ENCODE data around the gene POU2AF3. TPM values are rescaled to one million over a fixed set of nuclear protein-coding genes. Genes with fewer than 3 reads are reported as not detected.
"Not testable (repeated sequence)": the region's sequence is repeated elsewhere in the genome, so short reads cannot be mapped to it uniquely, and the experiment has no call there.

Gene POU2AF3
- polyA plus RNA-seq, 1 donor from 2014 or later, result 0.18 TPM

DNA sequence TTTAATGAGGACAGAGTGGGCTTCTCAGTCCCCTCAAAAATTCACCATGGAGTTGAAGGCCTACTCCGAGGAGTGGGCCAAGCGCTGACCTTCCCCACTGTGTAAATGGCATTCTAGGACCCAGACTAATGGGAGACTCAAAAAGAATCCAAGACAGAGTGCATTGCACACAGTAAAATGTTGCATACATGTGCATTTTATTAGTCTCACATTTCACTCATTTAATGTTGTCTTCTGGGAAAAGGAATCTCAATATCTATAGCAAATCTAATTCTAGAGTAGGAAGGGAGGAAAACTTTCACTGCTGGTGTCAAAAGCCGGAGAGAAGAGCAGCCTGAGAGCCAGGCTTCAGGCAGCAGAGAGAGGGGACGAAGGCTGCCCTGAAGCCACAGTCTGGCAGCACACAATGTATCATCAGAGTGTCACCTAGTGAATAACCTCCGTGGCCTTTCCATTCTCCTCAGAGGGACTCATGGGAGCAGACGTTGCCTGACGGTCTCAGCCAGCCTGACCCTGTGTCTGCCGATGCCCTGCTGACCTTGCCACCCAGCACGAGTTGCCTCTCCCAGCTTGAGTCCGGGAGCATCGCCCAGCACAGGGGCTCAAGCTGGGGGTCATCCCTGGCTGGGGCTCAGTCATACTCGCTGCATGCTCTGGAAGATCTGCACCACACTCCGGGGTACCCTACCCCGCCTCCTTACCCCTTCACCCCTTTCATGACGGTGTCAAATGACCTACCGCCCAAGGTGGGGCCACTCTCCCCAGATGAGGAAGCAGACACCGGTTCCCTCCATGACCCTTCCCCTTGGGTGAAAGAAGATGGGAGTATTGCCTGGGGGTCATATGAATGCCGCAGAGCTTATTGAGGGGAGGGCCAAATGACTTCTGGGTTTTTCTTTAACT is 12.9 kb upstream of the POU2AF3 start:
- no peaks in the 10 kb centered on the region for H3K36me3 Mint-ChIP-seq
- no peaks in the 10 kb centered on the region for H3K9me3 Mint-ChIP-seq
- no peaks in the 10 kb centered on the region for H3K27me3 Mint-ChIP-seq
- H3K4me3 Mint-ChIP-seq, result peak overlapping the region in 1 of 4 donors; percentile 21
- H3K27ac Mint-ChIP-seq, result no peak overlapping the region
- peaks cover 9 to 12% (median 10%) of the 10 kb centered on the region in 3 donors for H3K4me1 Mint-ChIP-seq

DNA sequence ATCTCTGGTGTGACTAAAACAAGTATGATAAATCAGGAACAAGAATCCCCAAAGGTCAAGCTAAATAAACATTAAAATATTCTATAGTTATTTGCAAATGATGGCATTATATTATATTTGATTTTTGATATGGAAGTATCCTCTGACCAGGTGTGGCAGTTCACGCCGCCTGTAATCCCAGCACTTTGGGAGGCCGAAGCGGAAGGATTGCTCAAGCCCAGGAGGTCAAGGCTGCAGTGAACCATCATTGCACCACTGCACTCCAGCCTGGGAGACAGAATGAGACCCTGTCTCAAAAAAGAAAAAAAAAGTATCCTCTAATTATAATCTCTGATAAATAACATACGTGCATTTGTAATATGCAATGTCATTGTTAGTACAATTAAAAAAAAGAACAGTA is 6.6 kb upstream of the POU2AF3 start:
- Mint-ChIP-seq H3K4me1 (peaks cover 0 to 3% (median 2%) of the 10 kb centered on the region in 3 donors), H3K27ac (no peak overlapping the region), H3K36me3 (no peaks in the 10 kb centered on the region), H3K9me3 (no peaks in the 10 kb centered on the region), H3K4me3 (no peak overlapping the region), H3K27me3 (no peaks in the 10 kb centered on the region)

DNA sequence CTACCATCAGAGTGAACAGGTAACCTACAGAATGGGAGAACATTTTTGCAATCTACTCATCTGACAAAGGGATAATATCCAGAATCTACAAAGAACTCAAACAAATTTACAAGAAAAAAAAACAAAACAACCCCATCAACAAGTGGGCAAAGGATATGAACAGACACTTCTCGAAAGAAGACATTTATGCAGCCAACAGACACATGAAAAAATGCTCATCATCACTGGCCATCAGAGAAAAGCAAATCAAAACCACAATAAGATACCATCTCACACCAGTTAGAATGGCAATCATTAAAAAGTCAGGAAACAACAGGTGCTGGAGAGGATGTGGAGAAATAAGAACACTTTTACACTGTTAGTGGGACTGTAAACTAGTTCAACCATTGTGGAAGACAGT is 5.9 kb upstream of the POU2AF3 start:
- H3K27me3 Mint-ChIP-seq, H3K27ac Mint-ChIP-seq, H3K36me3 Mint-ChIP-seq, H3K4me3 Mint-ChIP-seq, H3K4me1 Mint-ChIP-seq, H3K9me3 Mint-ChIP-seq: not testable (repeated sequence)

DNA sequence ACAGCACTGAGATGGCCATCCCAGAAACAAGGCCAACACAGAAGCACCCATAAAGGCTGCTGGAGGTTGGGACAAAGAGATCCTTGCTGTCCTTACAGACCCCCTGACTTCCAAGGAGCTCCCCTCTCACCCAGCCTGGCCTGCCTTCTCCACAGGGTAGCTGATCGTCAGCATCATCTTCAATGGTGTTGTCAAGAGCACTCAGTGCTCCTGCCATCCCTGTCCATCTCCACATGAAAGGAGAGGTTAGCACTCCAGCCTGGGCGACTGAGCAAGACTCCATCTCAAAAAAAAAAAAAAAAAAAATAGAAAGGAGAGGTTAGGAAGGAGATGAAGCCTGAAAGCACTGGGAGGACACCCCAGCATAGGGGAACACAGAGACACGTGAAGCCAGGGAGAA is 2.1 kb upstream of the POU2AF3 start:
- Mint-ChIP-seq H3K27me3 (peaks cover 3% of the 10 kb centered on the region), H3K27ac (no peak overlapping the region), H3K4me3 (peak overlapping the region in 1 of 4 donors; percentile 74), H3K9me3 (no peaks in the 10 kb centered on the region), H3K4me1 (peaks cover 9 to 19% (median 12%) of the 10 kb centered on the region in 3 donors), H3K36me3 (no peaks in the 10 kb centered on the region)

DNA sequence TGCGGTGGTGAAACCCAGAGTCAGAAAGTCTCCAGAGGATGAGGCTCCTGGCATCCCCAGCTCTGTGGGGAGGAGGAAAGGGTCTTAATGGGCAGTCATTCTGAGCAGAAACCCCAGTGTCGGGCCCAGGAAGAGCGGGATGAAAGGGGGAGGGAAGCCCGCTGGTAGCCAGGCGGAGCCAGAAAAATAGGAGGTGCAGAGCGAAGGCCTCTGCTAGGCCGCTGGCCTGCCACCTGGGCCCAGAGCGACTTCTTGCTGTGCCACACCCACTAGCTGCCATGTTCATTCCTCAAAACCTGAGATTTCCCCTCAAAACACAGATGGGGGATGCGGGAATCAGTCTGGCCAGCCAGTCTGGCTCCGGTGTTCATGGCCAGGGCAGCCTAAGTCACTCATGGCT is 650 bp upstream of the POU2AF3 start:
- peaks cover 14 to 29% (median 22%) of the 10 kb centered on the region in 3 donors for H3K4me1 Mint-ChIP-seq
- H3K27ac Mint-ChIP-seq, result no peak overlapping the region
- no peaks in the 10 kb centered on the region for H3K36me3 Mint-ChIP-seq
- H3K9me3 Mint-ChIP-seq, result no peaks in the 10 kb centered on the region
- H3K27me3 Mint-ChIP-seq, result peaks cover 3% of the 10 kb centered on the region
- peak overlapping the region; percentile 71 to 87 (median 80) for H3K4me3 Mint-ChIP-seq

DNA sequence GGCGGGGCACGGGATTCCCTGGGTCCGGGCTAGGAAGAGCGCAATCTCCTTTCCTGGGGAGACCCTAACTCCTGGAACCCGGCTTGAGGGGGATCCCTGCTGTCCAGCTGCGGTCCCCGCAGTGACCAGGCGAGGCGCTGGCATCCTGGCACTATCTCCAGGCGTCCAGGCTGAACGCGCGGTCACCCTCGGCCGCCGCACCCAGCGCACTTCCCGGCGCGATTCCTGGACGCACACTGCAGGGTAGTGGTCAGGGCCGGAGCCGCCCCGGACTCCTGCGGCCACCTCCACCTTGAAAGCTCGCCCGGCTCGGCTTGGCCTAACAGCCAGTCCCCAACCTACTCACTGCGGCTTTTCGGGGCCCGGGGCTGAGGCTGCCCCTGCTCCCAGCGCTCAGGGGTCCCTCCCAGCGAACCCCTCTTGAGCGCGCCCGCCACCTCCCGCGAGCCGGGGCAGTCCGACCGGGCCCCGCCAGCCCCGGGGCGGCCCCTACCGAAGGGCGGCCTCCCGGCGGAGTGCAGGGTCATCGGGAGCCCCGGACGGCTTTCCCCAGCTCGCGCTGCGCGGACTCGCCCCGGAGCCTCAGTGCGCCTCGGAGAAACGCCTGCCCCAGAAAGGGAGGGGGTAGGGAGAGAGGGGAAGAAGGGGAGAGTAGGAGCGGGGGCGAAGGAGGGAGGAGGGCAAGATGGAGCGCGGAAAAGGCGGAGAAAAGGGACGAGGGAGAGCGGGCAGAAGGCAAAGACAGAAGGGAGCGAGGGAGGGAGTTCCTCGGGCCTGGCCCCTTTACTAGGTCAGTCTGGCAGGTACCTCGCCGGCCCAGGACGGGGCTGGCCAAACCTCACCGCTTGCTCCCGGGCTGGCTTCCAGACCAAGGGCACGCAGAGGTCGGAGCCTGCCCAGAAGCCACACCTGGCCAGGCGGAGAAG is 1.0 kb downstream of the POU2AF3 start:
- Mint-ChIP-seq H3K27me3 (peaks cover 3% of the 10 kb centered on the region), H3K27ac (no peak overlapping the region), H3K36me3 (no peaks in the 10 kb centered on the region), H3K9me3 (no peaks in the 10 kb centered on the region), H3K4me1 (peaks cover 16 to 30% (median 28%) of the 10 kb centered on the region in 3 donors), H3K4me3 (peak overlapping the region; percentile 75 to 88 (median 83))

DNA sequence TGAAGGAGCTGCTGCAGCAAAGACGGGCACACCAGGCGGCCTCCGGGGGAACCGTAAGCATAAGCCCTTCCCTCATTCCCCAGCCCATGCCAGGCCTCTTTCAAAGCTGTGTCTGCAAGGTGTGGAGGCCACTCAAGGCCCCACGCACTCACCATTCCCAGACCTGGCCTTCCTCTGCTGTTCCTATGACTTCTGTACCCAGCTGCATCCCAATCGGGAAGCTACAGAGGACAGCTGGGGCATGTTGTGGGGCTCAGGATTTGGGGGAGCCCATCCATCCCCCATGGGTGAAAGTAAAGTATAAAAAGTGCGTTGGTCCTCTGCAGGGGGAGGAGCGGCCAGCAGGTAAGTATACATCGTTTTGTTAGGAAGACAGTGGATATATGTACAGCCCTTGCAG is 2.2 kb downstream of the POU2AF3 start:
- Mint-ChIP-seq H3K27me3 (peaks cover 3% of the 10 kb centered on the region), H3K9me3 (no peaks in the 10 kb centered on the region), H3K4me3 (peak overlapping the region; percentile 11 to 75 (median 62)), H3K4me1 (peaks cover 16 to 28% (median 27%) of the 10 kb centered on the region in 3 donors), H3K27ac (peak overlapping the region in 2 of 3 donors; percentile 5 to 21), H3K36me3 (peaks cover under 1% of the 10 kb centered on the region)

DNA sequence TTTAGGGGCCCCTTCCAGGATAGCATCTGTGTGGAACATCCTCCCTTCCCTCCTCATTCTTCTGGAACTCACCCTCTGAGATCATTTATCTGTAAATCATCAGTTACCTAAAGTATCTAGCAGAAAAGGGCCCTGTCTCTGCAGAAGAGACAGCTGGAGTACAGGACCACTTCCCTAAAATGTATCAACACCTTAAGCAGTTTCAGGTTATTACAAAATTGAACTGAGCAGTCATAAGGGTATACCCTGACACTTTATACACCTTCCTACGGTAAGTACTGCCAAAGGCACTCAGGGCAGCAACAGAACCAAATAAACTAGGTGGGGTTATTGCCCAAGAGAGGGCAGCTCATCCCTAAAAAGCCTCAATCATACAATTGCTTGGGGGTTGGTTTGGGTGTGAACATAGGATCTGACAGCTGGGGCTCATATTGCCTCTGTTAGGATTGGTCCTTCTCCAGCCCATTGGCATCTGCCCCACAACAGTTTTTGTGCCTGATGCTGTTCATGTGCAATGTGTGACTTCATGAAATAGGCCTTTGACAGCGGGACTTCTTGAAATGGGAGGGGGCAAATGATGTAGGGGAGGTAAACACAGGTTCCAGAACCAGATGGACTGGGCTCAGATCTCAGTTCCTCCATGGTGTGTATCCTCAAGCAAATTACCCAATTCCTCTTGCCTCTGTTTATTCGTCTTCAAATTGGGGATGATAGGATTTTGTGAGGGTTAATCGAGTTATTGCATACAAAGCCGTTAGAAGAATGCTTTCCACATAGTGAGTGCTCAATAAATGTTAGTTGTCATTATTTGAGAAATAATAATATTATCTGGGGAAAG is 2.9 kb downstream of the POU2AF3 start:
- H3K27ac Mint-ChIP-seq, result peak overlapping the region in 1 of 3 donors; percentile 5
- peaks cover 3% of the 10 kb centered on the region for H3K27me3 Mint-ChIP-seq
- H3K9me3 Mint-ChIP-seq, result no peaks in the 10 kb centered on the region
- H3K36me3 Mint-ChIP-seq, result peaks cover 7% of the 10 kb centered on the region
- peak overlapping the region in 2 of 4 donors; percentile 49 to 75 for H3K4me3 Mint-ChIP-seq
- peaks cover 16 to 28% (median 27%) of the 10 kb centered on the region in 3 donors for H3K4me1 Mint-ChIP-seq

DNA sequence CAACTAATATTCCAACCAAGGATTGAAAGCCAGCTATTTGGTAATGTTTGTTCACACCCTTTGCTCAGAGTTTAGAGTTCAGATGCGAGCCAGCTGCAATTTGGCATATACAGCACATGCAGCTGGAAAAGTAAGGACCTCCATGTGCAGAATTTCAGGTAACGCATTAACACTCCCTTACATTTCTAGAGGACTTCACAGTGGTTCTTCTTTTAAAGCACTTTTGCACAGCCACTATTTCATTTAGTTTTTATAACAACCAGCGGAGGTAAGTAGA is 3.4 kb downstream of the POU2AF3 start:
- Mint-ChIP-seq H3K27ac (no peak overlapping the region), H3K27me3 (peaks cover 3% of the 10 kb centered on the region), H3K4me1 (peaks cover 14 to 28% (median 27%) of the 10 kb centered on the region in 3 donors), H3K4me3 (peak overlapping the region in 1 of 4 donors; percentile 6), H3K9me3 (no peaks in the 10 kb centered on the region), H3K36me3 (peaks cover 10% of the 10 kb centered on the region)

DNA sequence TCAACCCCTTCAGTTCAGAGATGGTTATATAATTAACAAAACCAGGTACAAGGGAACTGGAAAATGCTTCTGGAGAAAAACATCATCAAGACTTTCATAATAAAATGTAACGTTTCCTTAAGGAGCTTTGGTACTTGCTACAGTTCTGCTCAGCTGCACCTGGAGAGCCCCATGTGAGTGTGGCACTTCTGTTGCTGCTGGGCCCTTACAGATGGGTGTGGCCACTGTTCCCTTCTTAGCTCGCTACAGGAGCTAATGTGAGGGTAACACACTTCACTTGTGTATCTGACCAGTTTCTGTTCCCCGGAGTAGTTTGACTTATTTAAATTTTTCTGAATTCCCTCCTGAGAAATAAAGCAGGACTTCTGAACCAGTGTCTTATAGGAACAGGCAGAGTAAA is 4.0 kb downstream of the POU2AF3 start:
- Mint-ChIP-seq H3K36me3 (peaks cover 12% of the 10 kb centered on the region), H3K4me1 (peaks cover 13 to 28% (median 27%) of the 10 kb centered on the region in 3 donors), H3K9me3 (no peaks in the 10 kb centered on the region), H3K4me3 (peak overlapping the region in 1 of 4 donors; percentile 6), H3K27ac (no peak overlapping the region), H3K27me3 (peaks cover 3% of the 10 kb centered on the region)

DNA sequence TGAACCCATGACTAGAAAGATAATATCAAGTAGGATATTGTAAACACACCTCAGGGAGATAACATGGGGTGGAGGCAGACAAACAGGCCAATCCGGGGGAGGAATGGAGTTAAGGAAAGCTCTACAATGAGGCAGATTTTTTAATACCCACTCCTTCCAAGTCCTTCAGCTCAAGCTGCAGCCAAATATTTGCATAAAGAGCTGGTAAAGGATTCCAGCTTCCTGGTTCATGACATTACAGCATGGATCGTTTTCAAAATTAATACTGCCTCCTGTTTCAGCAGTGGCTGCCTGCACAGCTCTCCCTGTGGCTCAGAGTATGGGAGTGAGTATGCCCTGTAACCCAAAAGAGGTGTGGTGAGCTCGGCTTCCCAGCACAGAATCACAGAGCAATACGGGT is 5.1 kb downstream of the POU2AF3 start:
- Mint-ChIP-seq H3K27ac (no peak overlapping the region), H3K4me1 (peaks cover 13 to 23% (median 22%) of the 10 kb centered on the region in 3 donors)

DNA sequence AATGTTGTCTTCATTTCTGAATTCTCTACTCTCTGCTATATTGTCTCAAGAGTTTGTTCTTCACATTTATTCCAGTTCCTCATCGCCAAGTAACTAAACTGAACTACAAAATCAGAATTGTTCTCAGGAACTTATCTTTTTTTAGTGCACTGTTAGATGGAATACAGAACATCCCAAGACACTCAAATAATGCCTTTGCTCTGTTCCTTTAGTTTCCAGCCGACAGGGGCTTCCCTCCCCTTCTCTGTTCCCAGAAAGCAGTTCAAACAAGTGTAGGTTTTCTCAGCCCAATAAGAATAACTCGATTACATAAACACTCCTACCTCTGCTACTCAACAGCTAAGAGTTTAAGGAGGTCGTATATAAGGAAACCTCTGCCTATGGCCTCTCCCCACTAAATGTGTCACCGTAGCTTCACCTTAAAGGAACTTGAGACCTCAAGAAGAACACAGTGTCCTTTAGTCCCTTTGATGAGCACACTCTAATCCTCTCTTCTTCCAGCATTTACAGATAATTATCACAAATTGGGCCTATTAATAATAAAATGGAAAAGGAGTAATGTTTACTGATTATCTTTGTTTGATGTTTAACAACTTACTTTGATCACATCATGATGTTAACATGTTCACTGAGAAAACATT is 6.9 kb downstream of the POU2AF3 start:
- Mint-ChIP-seq H3K36me3 (peaks cover 12% of the 10 kb centered on the region), H3K4me1 (peaks cover 13 to 22% (median 20%) of the 10 kb centered on the region in 3 donors), H3K9me3 (no peaks in the 10 kb centered on the region), H3K27ac (no peak overlapping the region), H3K4me3 (no peak overlapping the region), H3K27me3 (peaks cover 2% of the 10 kb centered on the region)

More for the DNA sequence above, 5.1 kb downstream of the POU2AF3 start:
- H3K9me3 Mint-ChIP-seq, result no peaks in the 10 kb centered on the region
- no peak overlapping the region for H3K4me3 Mint-ChIP-seq
- H3K27me3 Mint-ChIP-seq, result peaks cover 2% of the 10 kb centered on the region
- H3K36me3 Mint-ChIP-seq, result peaks cover 12% of the 10 kb centered on the region

DNA sequence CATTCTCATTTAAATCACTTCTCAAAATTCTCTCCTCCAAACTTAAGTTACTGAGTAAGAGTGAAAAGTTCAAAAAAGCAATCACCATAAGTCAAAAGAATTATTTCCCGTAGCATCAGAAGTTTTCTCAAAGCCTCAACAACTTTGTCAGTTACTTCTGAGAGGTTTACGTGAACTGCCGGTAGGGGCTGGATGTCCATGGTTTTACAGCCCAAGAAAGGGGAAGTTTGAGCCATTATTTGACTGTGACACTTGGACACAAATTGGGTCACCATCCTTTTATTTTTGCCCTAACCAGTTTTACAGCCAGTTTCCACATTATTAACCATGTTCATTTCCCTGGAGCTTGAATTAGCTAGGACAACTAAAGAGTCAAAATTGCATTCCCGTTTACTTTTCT is 7.5 kb downstream of the POU2AF3 start:
- Mint-ChIP-seq H3K4me1 (peaks cover 8 to 18% (median 14%) of the 10 kb centered on the region in 3 donors), H3K27ac (no peak overlapping the region), H3K27me3 (peaks cover 2% of the 10 kb centered on the region), H3K36me3 (peaks cover 12% of the 10 kb centered on the region), H3K9me3 (no peaks in the 10 kb centered on the region), H3K4me3 (no peak overlapping the region)

DNA sequence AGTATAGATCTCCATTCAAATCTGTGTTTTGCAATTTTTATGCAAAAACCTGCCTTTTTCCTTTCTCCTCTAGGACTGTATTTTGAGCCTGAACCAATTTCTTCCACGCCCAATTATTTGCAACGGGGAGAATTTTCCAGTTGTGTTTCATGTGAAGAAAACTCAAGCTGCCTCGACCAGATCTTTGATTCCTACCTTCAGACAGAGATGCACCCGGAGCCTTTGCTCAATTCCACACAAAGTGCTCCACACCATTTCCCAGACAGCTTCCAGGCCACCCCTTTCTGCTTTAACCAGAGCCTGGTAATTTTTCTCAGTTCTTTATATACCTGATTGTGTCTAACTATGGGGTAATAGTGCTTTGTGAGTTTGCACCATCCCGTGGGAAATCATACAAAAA is 8.0 kb downstream of the POU2AF3 start:
- Mint-ChIP-seq H3K27me3 (peaks cover 2% of the 10 kb centered on the region), H3K4me1 (peaks cover 7 to 16% (median 11%) of the 10 kb centered on the region in 3 donors), H3K4me3 (no peak overlapping the region), H3K36me3 (peaks cover 12% of the 10 kb centered on the region), H3K9me3 (no peaks in the 10 kb centered on the region), H3K27ac (no peak overlapping the region)

Measured in IgD-negative memory B cell (primary cell).